ENCODE measurements around the gene CADPS2.

CADPS2 gene

DNA sequence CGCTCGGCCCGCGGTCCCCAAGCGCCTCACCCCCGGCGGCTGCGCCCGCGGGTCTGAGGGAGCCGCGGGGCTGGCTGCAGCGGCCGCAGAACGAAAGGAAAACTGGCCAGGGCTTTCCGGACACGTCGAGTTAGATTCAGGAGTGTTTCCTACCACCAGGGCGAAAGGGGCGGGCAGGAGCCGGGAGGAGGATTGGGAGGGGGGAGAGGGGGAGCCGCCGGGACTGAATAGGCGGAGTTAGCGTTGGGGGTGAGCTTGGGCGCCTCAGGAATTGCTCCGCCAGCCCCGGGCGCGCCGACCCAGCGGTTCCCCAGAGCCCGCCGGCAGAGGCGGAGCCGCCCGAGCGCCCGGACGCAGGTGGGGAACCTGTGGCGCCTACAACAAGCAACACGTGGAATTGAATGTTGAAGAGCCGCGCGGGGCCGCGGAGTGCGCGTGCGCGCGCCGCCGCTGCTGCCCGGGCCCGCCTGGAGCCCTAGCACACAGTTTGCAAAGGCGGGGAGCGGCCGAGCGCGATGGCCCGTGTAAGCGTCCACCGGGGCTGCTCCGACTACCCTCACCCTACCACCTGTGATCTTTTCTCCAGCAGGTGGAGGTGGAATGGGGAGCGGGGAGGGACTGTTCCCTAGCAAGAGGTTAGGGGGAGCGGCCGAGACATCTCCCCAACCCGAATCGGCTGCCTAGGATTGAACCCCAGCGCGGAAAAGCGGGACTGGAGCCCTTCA lies at the start of gene CADPS2:
CADPS2 (minus strand) TSS at position 104 of the 725 bp plus-strand sequence. CDS start 123 bp downstream, outside the sequence.
- no peak for DNase-seq (ENCODE audit: low read depth in 2 of 2)

DNA sequence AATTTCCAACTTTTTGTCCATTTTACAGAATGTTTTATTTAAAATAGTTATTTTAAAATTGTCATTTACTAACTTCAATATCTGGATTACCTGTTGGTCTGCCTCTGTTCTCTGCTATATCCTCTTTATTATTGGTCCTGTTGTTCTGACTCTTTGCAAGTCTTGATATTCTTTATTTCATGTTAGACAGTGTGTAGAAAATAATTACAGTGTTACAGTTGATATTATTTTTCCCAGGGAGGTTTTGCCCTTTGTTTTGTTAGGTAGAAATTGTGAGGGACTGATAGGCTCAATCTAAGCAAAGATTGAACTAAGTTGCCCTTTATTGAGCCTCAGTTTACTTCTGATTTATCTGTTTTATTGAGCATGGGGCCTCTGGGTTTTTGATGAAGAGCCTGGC lies 49.4 kb upstream of the CADPS2 start:
- DNase-seq (ENCODE audit: low read depth in 2 of 2): no peak

DNA sequence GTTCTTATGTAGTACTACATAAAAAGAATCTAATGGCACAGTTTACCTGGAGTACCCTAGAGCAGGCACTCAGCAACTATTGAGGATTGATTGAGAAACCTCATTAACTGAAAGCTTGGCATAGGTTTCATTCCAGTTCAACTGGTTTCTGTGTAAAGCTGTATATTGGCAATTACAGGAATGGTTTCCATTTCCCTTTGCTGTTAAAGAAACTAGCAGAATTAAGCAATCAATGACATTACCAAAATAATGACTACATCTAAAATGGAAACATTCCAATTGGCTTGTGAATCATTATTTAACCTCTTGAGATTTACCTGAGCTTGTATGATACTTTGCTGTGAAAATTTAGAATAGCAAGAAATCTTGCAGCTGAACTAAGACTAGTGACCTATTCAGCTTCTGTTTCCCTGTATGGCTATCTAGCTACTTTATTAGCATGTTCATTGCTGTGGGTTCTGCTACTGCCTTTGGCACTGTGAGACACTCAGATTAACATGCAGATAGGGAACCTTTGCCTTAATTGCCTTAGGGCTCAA lies 33.5 kb upstream of the CADPS2 start:
- DNase-seq (ENCODE audit: low read depth in 2 of 2): no peak

DNA sequence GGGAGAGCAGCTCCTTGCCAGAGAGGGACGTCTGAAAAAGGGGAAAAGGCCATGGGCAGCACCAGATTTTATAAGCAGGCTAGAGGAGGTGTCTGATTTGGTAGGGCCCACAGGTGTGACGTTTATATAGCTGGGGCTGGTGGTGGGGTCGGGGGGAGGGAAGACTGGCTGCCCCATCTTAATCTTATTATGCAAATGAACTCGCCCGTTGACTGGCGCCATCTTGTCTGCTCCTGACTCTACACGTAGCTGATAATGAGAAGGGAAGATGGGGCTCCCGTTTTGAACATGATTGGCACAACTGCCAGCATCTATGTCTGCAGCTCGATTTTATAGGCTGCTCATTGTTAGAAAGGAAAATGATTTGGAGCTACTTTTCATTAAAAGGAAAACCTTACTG lies 28.6 kb upstream of the CADPS2 start:
- no peak for DNase-seq (ENCODE audit: low read depth in 2 of 2)

DNA sequence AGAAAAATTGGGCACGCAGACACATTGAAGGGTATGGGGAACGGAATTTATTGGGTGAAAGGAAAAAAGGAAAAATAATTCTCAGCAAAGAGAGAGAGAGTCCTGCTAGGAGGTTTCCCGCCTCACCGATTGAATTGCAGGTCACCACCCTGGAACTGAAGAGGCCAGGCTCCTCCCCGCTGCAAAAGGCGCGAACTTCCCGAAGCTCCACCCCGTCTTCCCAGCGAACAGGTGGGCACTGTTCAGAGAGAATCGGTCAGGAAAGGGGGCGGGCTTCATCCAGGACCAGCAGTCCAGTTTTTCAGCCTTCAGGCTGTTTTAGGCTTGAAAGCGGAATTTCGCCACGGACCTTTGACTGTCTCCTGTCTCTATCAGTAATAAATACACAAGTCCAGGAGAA lies 27.3 kb upstream of the CADPS2 start:
- DNase-seq (ENCODE audit: low read depth in 2 of 2): no peak

DNA sequence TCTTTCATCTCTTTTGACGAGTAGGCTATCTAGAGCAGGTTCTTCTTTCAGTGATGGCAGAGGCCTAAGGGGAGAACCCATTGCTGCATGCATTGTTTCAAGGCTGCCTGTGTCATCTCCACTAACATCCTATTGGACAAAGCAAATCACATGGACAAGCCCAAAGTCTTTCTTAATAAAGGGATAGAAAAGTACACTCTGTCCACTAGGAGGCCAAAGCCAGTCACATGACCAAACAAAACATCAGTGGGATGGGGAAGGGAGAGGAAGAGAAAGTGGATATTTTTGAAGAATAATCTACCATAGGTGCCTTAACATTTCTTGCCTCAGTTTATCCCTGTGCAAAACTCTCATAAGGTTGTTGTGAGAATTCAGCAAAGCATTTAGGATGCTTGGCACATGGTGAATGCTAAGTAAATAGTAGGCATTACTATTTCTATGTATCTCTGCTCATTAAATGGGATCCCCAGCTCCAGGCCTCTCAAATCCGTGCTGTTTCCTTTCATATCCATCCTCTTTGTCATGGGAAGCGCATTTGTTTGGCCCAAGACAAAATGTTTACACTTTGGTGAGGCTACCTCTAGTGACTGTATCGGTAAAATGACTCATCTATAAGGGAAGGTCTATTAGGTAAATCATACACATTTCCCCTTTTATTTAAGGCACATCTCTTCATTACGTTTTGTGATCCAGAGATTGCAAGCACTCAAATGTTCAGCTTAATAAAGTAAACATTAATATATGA lies 16.7 kb upstream of the CADPS2 start:
- no peak for DNase-seq (ENCODE audit: low read depth in 2 of 2)

DNA sequence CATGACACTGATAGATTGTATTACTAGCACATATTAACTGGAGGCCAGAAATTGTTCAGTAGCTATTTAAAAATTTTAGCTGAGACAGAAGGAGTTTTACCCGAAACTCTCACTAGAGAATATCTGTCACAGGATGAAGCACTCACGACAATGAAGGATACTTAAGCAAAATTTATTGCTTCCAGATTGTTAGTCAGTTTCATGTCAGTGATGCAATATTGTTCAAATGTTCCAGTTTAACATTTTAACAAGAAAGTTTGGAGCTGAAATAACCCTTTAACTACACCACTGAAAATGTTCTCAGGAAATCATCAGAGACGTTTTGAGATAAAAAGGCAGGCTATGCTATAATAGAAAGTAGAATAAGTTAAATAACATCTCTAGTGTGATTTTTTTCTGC lies 15.0 kb upstream of the CADPS2 start:
- no peak for DNase-seq (ENCODE audit: low read depth in 2 of 2)

DNA sequence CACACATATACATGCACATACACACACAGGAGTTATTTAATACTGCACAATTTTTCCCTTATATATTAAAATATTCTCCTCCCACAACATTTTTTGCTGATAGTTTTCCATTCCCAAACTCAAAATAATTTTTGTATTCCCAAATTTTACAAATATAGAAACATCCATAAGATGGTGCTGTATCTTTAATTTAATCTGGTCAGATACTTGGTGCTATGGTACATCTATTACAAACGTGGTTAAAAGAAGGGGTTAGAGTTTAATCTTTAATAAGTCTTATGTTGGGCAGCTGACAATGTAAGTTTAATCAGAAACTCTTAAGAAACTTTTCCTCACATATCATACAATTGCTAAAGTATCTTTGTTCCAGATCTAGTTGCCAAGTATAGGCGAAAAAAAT lies 10.2 kb upstream of the CADPS2 start:
- no peak for DNase-seq (ENCODE audit: low read depth in 2 of 2)

DNA sequence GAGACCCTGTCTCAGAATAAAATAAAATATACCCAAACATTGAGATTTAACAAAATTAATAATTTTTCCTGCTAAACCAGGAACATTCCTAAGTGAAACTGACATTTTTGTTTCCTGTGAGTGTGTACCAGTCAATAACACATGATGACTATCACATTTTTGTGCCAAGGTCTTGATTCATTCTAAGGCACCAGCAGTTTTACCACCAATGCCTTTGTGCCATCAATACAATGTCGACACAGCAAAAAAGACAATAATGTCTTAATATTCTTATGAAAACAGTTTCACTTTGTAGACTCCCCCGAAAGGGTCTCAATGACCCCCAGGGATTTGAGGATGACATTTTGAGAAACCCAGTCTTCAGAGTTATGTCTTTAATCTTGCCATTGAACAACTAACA lies 7.2 kb upstream of the CADPS2 start:
- no peak for DNase-seq (ENCODE audit: low read depth in 2 of 2)

DNA sequence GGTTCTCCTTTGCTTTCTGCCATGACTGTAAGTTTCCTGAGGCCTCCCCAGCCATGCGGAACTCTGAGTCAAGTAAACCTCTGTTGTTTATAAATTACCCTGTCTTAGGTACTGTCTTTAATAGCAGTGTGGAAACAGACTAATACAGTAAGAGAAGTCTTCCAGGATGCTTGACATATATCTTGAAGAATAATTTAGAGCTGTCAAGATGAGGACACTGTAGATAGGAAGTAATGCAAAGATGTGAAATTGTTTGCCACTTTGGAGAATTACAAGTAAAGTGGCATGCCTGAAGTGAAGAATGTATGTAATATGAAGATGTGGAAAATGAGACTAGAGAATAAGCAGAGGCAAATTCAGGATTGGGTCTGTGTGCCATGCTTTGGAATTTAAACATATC lies 2.9 kb upstream of the CADPS2 start:
- DNase-seq (ENCODE audit: low read depth in 2 of 2): no peak

DNA sequence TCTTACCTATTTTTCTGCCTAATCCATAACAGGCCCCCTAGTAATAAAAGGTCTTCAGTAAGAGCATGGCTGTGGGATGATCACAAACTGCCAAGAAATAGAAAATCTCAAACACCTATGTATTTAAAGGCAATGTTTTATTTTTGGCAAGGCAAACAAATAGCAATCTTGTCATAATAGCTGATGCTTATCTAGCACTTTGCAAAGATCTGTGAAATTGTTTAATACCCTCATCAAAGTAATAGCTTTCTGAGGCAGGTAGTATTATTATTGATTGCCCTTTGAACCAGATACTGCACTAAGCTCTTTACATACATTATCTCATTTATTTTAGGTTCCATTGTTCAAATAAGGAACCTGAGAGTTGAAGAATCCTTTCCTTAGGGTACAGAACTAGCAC lies 1.6 kb upstream of the CADPS2 start:
- no peak for DNase-seq (ENCODE audit: low read depth in 2 of 2)

DNA sequence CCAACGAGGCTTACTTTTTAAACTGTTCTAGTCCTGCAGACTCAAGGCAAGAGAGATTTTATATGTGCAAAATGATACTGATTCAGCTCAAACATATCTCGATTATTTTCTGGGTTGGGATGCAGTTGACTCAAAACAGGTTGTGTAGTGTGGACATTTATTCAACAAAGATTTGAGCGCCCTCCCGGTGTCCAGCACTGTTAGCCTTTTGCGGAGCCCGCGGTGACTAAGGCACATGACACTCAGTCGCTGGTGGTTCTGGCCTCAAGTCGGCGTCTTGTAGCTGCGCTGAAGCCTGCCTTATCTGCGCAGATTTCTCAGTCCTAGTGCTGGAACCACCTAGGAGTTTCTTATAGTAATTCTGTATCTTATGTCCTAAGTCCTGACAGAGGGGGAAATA lies 938 bp upstream of the CADPS2 start:
- no peak for DNase-seq (ENCODE audit: low read depth in 2 of 2)

DNA sequence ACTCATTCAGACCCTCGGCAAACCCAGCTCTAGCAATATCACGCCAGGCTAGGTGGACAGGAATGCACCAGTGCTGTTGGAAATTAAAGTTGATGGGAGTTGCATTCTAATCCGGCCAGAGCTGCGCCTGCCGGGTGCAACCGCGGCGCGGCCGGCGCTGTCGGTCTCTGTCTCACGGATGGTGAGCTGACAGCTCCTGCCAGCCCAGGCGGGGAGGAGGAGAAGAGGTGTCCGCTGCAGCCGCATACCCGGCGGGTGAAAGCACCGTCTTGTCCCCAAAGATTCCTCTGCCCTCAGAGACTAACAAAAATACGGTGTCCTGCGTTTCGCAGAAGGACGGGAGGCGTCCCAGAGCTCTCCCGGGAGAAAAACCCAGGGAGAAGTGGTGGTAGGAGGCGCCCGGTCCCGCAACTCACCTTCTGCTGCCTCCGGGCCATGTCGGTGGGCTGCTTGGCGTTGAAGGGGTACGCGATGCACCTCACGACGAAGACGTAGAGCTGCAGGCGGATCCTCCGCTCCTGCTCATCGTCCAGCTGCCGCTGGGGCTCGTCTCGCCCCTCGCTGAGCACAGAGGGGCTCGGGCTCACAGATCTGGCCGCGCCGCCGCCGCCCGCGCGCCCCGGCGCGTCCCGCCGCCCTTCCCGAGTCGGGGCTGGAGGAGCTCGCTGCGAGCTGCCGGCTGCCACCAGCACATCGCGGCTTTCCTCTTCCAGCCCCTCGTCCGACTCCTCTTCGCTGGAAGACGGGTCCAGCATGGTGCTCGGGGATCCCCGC lies 490 bp downstream of the CADPS2 start:
- no peak for DNase-seq (ENCODE audit: low read depth in 2 of 2)

DNA sequence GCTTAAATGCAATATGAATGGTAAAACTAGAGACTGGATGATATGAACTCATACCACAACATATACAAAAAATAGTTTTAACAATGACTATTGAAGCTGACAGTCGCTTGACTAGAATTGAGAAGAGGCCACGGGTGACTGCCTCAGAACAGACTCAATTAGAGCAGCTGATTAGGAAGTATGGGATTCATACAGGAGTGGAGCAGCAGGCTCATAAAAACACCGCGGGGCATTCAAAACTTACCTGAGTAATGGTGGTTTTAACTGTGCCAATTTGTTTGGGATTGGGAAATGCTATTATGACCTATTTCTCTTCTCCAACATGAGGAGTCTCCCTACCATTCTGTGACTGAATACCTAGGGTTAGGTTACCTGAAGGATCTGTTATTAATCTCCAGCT lies 2.1 kb downstream of the CADPS2 start:
- no peak for DNase-seq (ENCODE audit: low read depth in 2 of 2)

DNA sequence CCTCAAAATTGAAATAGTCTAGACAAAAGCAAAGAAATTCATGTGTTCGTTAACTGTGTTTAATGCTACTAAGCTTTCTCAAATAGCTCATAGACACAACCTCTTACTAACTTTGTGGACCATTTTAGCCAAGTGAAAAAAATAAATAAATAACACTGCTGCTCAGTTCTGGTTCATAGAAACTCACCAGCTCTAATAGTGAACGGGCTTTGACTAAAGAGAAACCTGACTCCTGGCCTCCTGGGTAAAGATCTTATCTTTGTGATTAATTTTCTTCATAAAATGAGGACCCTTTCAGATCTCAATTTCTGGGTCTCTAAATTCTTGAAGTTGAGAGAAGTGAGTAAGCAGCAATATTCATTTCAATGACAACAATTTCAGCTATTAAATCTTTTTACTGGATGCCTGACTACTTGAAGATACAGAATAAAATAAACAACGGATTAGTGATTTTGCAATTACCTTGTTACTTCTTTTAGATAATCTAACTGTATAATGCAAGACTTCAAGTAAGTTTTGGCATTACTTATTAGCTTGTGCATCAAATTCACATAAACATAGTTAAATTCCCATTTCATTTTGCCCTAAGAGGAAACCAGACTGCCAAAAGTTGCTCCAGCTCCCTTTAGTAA lies 3.1 kb downstream of the CADPS2 start:
- no peak for DNase-seq (ENCODE audit: low read depth in 2 of 2)

DNA sequence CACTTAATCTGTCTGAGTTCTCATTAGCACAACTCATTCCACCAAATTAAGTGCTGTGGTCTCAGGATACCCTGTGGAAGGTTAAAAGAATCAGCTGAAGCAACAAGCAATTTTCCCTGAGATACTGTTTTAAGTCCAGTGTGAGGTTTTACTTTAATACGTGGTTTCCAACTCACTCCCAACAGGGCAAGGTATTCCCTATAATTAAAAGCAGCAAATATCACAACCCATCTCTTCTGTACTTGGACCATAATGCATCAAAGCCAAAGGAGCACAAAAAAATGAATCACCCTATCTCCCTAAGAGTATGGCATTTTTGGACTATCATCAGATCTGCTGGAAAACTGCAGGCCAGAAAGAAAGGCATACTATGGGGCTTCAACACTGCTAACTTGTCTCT lies 4.9 kb downstream of the CADPS2 start:
- DNase-seq (ENCODE audit: low read depth in 2 of 2): no peak

DNA sequence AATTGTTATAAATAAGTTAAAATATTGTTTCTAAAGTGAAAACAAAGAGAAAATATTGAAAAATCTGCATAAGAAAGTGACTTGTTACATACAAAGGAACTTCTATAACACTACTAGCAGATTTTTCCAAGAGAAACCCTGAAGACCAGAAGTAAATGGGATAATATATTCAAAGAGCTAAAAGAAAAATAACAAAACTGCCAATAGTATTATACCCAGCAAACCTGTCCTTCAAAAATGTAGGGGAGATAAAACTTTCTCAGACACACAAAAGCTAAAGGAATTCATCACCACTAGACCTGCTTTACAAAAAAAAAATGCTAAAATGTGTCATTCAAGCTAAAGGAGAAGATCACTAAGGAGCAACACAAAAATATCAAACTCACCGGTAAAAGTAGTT lies 17.0 kb downstream of the CADPS2 start:
- no peak for DNase-seq (ENCODE audit: low read depth in 2 of 2)

DNA sequence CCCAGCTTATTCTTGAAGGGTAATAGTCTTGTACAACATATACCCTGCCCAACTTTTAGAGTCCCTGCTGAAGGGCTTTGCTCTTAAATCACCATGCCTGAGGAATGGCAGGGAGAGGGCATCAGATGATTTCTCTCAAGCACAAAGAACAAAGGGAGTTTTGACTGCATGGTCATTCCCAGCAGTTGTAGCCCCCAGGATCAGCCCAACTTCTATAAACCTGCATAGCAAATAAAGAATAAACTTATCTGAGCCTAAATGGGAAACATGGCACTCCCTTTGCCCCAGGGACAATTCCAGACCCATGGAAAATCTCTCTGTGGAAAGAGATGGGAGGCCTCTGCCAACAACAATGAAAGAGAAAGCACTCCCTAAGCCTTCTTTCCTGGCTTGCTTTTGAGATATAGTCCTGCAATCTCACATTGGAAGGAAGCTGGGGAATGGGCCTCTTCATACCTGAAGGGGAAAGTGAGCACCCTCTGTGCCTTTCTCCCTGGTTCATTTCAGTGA lies 18.7 kb downstream of the CADPS2 start:
- no peak for DNase-seq (ENCODE audit: low read depth in 2 of 2)

DNA sequence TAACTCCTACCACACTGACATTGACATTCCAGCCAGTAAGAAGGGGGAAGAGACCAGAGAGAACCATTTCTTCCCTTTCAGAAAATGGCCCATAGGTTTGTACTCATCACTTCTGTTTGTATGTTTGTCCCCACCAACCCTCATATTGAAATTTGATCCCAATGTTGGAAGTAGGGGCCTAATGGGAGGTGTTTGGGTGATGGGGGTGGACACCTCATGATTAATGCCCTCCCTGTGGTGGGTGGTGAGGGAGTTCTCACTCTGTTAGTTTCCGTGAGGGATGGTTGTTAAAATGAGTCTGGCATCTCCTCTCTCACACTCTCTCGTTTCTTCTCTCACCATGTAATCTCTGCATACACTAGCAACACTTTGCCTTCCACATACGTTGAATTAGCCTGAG lies 21.4 kb downstream of the CADPS2 start:
- DNase-seq (ENCODE audit: low read depth in 2 of 2): no peak

DNA sequence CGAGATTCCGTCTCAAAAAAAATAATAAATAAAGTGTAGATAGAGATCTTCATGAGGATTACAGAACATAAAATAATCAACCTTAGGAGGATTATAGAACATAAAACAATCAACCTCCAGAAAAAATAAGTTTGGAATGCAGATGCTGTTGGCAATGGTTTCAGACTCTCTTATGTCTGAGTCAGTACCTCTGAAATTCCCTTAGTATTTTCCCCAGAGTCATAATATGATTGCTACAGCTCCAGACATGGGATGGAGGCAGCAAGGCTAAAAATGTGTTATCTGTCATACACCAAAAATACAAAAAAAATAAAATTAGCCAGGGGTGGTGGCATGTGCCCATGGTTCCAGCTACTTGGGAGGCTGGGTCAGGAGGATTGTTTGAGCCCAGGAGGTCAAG lies 22.2 kb downstream of the CADPS2 start:
- no peak for DNase-seq (ENCODE audit: low read depth in 2 of 2)

DNA sequence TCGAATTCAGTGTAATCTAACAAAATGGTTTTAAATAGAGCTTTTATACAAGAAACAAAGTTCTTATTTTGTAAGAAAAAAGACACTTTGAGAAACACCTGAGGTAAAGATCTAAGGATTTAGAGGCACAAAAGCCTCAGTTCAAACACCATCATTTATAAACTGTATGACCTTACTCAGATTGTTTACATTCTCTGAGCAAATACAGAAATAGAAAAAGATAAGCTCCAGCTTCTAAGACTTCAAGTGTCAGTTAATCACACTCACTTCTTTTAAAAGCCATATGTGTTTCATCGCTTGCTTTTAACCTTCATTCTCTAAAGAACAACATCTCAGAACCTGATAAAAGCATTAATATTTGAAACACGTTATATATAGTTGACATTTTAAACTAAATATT lies 27.9 kb downstream of the CADPS2 start:
- DNase-seq (ENCODE audit: low read depth in 2 of 2): no peak

DNA sequence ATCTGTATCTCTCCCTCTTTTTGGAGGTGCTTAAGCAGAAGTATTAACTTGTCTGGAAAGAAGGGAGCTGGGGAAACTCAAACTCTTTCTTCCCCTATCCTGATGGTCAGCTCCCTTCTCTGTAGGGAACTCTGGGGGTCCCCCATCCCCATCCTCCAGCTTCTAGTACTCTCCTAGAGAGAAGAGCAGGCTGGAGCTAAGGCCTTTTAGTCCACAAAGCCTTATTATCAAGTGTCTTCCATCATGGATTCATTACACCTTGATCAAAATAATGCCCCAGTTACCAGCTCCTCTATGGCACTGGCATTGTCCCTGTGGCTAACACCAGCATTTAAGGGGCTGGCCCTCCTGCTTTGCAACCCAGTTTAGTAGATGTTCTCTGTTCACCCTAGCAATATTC lies 35.7 kb downstream of the CADPS2 start:
- no peak for DNase-seq (ENCODE audit: low read depth in 2 of 2)
